Astrocyte of the spinal cord (primary cell): ENCODE measurements around the gene XKRX.

Source experiments
- DNase-seq: peaks from one replicate; pipeline ENCODE4 v3.0.0; 2011; ENCODE audit warnings: low read depth, low spot score
- H3K4me3 ChIP-seq: 2 replicates; pipeline ENCODE4 v1.5.1; 2011; ENCODE audit warnings: low read depth, mild to moderate bottlenecking, low read length, moderate library complexity
- CTCF ChIP-seq: IDR thresholded peaks from 2 replicates; pipeline ENCODE4 v1.5.1; 2012; ENCODE audit warnings: low read depth, mild to moderate bottlenecking, low read length, inconsistent platforms
- in situ Hi-C: cut with HindIII; loops from 2 replicates; pipeline ENCODE4 v1.10.0; 2017; ENCODE audit warnings: low sequenced_read_pairs

Gene XKRX

GRCh38 chrX:100913111-100913510, 15.6 kb downstream of the XKRX start:
- no peak overlapping the region for H3K4me3 ChIP-seq
- DNase-seq = no peak
- in situ Hi-C loops = no loop called here
- TF ChIP-seq CTCF = no peak

GRCh38 chrX:100911731-100912130, 17.0 kb downstream of the XKRX start:
- no peak overlapping the region for H3K4me3 ChIP-seq
- in situ Hi-C loops = no loop called here
- no peak for TF ChIP-seq CTCF
- no peak for DNase-seq

GRCh38 chrX:100905620-100906019, 23.1 kb downstream of the XKRX start:
- H3K4me3 ChIP-seq = no peak overlapping the region
- no peak for DNase-seq
- TF ChIP-seq CTCF = no peak
- in situ Hi-C loops = no loop called here

- in situ Hi-C loops = no loop called here
- TF ChIP-seq CTCF = no peak
- no peak for DNase-seq
- H3K4me3 ChIP-seq = no peak overlapping the region
These were observed 24.3 kb downstream of the XKRX start for GRCh38 chrX:100904433-100904832.

- in situ Hi-C loops = no loop called here
- peak; percentile 67 for TF ChIP-seq CTCF
- peak; percentile 41 for DNase-seq
- H3K4me3 ChIP-seq = no peak overlapping the region
These were observed 33.2 kb downstream of the XKRX start for GRCh38 chrX:100895365-100896075.

- DNase-seq = no peak
These were observed 45.1 kb downstream of the XKRX start for GRCh38 chrX:100883654-100884053.

More at GRCh38 chrX:100883654-100884053, 45.1 kb downstream of the XKRX start:
- TF ChIP-seq CTCF = no peak
- H3K4me3 ChIP-seq = no peak overlapping the region
- in situ Hi-C loops = no loop called here
